Stimulated activated CD4-positive, alpha-beta T cell treated with anti-CD3 and anti-CD28 coated beads, TNF-alpha, amount 100 ng/mL, for 24 hours (primary cell): ENCODE results near the gene PTPN14.

ENCODE experiments used
- DNase-seq, 3 experiments: peaks; one replicate each; pipeline ENCODE4 v3.0.0-alpha.2; 2020; ENCODE audit warnings: low read depth in 3 of 3

PTPN14 gene

GRCh38 chr1:214332946-214333798 lies 218.2 kb downstream of the PTPN14 start:
- DNase-seq, result peak in 1 of 3 experiments; percentile 29

GRCh38 chr1:214331827-214332423 lies 219.5 kb downstream of the PTPN14 start:
- peak; percentile 31 to 51 (median 37) for DNase-seq

- DNase-seq, result no peak
Observed at GRCh38 chr1:214331180-214331579, 220.2 kb downstream of the PTPN14 start.

- no peak for DNase-seq
Observed at GRCh38 chr1:214330715-214331114, 220.7 kb downstream of the PTPN14 start.

- no peak for DNase-seq
Observed at GRCh38 chr1:214330222-214330621, 221.2 kb downstream of the PTPN14 start.

- no peak for DNase-seq
Observed at GRCh38 chr1:214329470-214330220, 221.8 kb downstream of the PTPN14 start.

GRCh38 chr1:214328770-214329469 lies 222.5 kb downstream of the PTPN14 start:
- peak; percentile 53 to 68 (median 62) for DNase-seq

GRCh38 chr1:214327514-214327913 lies 223.9 kb downstream of the PTPN14 start:
- no peak for DNase-seq

GRCh38 chr1:214326406-214326805 lies 225.0 kb downstream of the PTPN14 start:
- DNase-seq, result no peak

GRCh38 chr1:214324896-214325800 lies 226.3 kb downstream of the PTPN14 start:
- no peak for DNase-seq

- DNase-seq, result no peak
Observed at GRCh38 chr1:214321705-214322453, 229.5 kb downstream of the PTPN14 start.

GRCh38 chr1:214319938-214320337 lies 231.5 kb downstream of the PTPN14 start:
- DNase-seq, result no peak

- no peak for DNase-seq
Observed at GRCh38 chr1:214318956-214319736, 232.3 kb downstream of the PTPN14 start.

- no peak for DNase-seq
Observed at GRCh38 chr1:214318356-214318755, 233.0 kb downstream of the PTPN14 start.

- DNase-seq, result no peak
Observed at GRCh38 chr1:214317734-214318133, 233.7 kb downstream of the PTPN14 start.

GRCh38 chr1:214317300-214317699 lies 234.1 kb downstream of the PTPN14 start:
- DNase-seq, result no peak

GRCh38 chr1:214316593-214316992 lies 234.8 kb downstream of the PTPN14 start:
- DNase-seq, result no peak

GRCh38 chr1:214314178-214314843 lies 237.1 kb downstream of the PTPN14 start:
- DNase-seq, result no peak
